Measurements from ENCODE around the gene CFAP157.
A peak's percentile ranks its signal among the peaks of the same experiment; 100 is the strongest.

Gene CFAP157

DNA sequence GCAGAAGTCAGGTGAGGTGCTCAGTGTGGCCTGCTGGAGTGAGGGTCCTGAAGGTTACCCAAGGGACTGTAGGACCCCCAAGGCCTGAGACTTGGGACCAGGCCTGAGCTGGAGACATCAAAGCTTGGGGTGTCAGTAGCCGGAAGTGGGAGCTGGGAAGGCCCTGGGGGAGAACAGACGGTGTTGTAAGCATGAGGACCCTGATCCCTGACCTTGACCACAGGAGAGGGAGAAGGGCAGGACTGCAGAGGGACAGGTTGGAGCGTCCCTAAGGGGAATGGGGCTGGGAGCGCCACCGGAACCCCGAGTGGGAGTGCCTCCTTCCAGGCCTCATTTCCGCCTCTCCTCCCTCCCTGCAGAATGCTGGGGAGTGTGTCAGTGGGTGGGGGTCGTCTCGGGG lies 9.6 kb downstream of the CFAP157 start:
- DNase-seq, result no peak

DNA sequence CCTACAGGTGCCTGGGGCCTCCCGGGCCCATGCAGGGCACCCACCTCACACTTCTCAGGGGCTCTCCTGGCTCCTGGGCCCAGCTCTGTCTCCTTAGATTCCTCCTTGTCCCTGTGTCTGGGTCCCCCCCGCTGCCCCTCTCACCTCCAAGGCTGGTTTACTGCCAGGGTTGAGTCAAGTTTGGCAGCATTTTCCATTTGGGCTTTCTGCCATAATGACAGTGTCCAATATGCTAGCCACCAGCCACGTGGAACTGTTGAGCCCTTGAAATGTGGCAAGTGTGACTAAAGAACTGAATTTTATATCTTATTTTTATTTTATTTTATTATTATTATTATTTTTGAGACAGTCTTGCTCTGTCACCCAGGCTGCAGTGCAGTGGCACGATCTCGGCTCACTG lies 11.0 kb downstream of the CFAP157 start:
- DNase-seq, result no peak

DNA sequence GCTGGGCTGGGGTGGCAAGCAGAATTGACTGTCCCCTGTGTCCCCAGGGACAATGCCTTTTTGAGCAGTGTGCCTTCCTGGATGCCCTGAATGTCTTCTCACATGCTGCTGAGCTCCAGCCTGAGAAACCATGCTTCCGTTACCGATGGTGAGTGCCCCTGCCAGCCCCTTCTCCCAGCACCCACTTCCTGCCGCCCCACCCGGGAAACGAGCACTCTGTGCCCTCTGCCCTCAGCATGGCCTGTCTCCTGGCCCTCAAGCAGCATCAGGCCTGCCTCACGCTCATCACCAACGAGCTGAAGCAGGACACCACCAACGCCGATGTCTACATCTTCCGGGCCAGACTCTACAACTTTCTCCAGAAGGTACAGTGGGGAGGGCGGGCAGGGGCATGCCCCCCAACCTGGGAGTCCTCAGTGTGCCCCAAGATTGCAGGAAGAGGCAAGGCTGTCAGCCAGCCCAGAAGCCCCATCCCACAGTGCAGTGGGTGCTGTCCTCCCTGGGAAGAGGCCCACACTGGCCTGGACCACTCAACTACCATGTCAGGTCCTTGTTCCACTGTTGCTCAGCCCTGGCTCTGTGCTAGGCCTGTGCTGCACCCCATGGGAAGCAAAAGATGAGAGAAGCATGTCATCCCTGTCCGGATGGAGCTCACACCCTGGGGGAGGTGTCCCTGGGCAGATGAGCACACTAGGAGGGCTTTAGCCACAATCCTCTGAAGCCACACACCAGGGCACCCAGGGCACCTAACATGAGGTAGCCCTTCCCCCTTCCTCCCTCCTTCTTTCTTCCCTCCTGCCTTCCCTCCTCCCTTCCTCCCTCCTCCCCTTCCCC lies 13.5 kb downstream of the CFAP157 start:
- DNase-seq, result peak in 1 of 2 donors; percentile 47

DNA sequence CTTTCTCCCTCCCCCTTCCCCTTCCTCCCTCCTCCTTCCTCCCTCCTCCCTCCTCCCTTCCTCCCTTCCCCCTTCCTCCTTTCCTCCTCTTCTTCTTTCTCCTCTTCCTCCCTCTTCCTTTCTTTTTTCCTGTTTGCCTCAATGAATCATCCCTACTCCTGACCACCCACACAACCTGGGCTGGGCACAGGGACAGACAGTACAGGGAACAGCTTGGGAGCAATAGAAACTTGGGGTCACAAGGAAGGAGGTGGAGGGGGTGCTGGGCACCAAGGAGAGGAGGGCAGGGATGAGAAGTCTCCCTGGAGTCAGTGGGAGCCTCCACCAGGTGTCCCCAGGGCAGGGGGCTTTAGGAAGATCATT lies 14.1 kb downstream of the CFAP157 start:
- no peak for DNase-seq

DNA sequence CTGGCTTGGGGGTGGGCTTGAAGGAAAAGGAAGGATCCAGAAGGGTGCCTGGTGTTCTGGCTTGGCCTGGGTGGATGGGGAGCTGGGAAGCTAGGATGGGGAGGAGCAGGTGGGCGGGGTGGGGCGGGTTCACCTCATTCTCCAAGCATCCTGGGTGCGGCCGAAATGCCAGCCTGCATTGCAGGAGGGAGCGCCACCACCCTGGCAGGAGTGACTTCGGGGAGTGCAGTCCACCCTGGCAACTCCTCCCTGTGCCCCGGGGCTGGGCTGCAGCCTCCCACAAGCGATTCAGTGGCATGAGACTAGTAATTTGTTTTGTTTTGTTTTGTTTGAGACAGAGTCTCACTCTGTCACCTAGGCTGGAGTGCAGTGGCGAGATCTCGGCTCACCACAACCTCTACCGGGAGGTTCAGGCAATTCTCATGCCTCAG lies 14.6 kb downstream of the CFAP157 start:
- peak in 1 of 2 donors; percentile 28 for DNase-seq

DNA sequence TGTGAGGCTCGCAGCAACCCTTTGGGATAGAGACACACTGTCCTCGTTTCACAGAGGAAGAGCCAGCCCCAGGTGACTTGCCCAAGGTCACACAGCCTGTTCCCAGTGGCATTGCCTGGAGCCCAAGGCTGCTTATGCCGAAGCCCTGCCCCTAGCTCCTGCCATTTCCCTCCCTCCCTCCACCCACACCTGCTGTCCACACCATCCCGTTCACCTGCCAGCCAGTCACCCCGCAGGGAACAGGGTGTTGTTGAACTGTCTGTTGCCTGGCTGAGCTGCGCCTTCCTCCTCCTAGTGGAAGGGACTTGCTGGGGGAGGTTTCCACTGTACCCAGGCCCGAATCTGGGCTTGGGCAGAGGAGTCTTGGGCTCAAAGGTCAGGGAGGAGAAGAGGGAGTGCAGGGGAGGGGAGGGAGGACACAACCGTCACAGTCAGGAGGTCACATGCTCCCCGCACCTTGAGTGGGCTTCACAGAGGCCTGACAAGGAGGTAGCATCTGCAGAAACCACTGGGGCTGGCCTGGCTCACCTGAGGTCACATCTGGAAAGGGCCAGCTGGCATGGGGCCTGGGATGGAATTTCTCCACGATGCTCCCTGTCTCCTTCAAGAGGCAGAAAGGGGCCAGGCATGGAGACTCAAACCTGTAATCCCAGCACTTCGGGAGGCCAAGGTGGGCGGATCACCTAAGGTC lies 15.4 kb downstream of the CFAP157 start:
- DNase-seq, result no peak

DNA sequence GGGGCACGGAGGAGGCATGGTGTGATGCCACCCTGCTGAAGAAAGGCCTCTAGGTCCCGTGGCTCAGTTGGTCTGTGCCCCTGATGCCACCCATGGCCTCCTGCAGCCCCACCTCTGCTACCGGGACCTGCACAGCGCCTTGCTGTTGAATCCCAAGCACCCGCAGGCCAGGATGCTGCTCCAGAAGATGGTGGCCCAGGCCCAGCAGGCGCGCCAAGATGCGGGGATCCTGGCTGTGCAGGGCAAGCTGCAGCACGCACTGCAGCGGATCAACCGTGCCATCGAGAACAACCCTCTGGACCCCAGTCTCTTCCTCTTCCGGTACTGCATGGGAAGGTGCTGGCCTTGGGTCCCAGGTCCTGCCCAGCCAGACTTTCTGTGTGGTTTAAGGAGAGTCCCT lies 16.2 kb downstream of the CFAP157 start:
- no peak for DNase-seq

DNA sequence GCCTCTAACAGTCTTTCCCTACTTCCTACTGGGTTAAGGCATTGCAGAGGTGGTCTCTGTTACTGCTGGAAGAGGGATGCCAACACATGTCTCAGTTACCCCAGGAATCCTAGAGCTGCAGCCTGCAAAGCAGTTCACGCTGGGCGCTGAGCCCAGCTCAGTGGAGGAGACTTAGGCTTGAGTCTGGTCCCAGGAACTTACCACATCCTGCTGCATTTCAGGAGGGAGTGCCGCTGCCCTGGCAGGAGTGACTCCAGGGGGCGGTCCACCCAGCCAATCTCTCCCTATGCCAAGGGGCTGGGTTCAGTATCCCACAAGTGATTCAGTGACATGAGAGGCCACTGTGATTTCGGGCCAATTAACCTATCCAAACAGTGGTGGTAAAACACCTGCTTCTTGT lies 16.7 kb downstream of the CFAP157 start:
- no peak for DNase-seq

DNA sequence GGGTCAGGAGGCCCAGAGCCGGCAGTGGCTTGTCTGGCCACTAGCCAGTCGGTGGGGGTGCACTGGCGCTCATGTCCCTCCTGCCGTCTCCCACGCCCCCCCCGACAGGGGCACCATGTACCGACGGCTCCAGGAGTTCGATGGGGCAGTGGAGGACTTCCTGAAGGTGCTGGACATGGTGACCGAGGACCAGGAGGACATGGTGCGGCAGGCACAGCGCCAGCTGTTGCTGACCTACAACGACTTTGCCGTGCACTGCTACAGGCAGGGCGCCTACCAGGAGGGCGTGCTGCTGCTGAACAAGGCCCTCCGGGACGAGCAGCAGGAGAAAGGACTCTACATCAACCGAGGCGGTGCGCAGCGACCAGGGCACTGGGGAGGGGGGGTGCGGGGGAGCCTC lies 17.2 kb downstream of the CFAP157 start:
- no peak for DNase-seq

DNA sequence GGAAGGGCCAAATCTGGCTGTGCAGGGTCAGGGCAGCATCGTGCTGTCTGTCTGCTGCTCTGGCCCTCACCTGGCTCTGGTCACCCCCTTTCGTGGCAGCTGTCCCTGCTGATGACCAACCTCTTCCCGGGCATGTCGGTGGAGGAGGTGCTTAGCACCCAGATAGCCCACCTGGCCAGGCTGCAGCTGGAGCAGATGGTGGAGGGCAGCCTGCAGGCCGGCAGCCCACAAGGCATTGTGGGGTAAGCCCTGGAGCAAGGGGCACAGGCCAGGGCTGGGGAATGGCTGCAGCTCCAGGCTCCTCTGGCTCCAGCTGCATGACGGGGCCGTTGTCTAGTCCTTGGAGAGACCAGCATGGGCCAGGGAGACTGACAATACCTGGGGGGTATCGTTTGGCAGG lies 20.1 kb downstream of the CFAP157 start:
- DNase-seq, result no peak

DNA sequence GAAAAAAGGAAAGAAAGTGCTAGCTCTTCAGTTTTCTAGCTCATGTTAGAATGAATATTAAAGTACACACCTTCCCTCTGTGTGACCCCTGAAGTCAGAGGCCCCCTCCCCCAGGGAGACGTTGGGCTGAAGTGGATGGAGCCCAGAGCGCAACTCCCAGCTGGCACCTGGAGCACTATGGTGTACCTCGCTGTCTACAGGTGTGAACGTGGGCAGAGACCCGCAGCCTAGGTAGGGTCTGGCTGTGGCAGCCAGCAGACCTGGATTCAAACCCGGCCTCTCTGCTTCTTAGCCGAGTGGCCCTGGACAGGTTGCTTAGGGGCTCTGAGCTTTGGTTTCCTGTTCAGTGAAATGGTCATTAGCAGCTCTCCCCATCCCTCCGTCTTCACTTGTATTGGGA lies 22.0 kb downstream of the CFAP157 start:
- no peak for DNase-seq

DNA sequence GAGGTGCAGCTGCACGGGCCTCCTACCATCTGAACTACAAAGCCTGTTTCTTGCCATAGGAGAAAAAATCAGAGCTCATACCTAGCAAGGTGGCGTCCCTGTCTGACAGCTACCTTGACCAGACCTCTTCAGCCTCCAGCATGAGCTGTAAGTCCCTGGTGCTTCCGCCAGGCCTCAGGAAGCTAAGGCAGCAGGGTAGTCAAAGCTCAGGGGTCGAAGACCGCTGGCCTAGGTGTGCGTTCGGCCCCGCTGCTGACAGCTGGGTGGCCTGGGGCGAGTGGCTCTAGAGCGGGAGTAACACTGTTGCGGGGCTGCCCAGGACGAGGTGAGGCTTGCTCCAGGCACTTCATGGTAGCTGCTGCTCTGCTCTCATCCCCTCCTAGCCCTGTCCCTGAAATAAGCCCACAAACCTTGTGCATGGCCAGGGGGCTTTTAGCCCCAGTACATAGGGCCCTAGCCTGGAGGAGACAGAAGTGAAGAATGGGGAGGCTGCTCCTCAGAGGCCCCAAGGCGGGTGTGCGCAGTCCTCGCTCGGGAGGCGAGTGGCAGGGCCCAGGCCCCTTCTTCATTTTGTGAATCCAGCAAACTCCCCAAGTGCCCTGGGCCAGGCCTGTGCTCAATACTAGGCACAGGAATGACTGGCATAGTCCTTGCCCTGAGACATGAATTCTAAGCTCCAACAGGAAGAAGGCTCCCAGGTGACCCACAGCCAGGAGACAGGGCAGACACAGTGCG lies 22.9 kb downstream of the CFAP157 start:
- DNase-seq, result no peak

DNA sequence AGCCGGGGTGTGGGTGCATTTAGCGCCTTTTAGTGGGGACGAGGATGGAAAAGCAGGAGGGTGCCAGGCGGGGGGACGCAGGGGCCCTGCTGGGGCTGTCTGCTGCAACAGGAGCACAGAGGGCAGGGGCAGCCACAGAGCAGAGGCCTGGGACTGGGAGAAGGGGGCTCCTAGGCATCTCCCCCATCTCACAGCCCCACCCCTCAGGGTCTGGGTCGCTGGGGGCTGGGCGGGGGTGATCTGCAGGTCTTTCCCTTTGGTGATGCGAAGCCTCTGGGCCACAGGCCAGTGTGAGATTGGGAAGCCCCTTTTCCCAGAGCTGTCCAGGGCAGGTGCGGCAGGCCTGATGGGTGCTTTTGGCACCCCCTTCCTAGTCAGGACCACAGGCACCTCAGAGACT lies 23.5 kb downstream of the CFAP157 start:
- no peak for DNase-seq

DNA sequence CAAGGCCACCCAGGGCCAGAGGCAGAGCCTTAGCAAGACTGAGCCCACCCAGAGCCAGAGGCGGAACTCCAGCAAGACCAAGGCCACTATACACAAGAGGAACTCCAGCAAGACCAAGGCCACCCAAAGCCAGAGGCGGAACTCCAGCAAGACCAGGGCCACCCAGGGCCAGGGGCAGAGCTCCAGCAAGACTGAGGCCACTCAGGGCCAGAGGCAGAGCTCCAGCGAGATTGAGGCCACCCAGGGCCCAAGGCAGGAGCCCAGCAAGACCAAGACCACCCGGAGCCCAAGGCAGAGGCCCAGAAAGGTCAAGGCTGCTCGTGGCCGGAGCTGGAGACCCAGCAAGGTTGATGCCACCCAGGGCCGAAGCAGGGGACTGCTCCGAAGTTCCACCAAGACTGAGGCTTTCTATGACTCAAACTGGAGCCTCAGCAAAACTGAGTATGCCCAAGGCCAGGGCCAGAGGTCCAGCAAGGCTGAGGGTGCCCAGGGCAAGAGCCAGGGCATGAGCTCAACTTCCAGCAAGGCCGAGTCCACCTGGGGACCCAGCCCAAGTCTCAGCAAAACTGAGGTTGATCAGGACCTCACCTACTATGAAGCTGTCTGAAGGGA lies 24.1 kb downstream of the CFAP157 start:
- no peak for DNase-seq

DNA sequence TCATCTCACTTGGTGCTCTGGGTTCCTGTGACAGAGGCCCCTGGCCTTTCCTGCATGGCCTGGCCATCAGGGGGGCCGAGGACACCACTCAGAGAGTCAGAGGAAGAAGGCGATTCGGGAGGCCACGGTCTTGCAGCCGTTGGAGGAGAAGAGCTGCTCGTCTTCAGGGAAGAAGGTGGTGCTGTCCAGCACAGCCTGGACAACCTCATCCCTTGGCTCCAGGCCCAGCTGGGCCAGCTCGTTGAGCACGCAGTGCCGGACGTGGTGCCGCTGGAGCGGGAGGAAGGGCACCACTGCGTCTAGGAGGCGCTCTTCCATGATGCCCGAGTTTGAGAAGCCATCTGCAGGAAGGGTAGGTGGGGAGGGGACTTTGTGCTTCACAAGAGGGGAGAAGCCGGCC lies 25.1 kb downstream of the CFAP157 start:
- no peak for DNase-seq

DNA sequence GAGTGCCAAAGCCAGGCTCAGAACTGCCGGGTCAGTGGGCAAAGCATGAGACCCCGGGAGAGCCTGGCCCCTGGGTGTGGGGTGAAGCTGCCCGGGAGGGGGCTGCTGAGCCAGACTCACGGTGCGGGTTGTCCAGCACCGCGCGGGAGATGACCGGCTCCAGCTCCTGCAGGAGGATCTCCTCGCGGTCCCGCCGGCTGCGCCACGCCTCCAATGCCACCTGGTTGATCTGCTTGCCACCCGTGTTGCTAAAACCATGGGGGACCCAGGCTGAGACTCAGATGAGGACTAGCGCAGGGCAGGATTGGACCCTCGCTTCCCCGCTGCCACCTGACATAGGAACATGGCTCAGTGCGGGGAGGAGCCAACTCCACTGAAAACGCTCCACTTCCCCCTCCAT lies 25.7 kb downstream of the CFAP157 start:
- DNase-seq, result no peak

DNA sequence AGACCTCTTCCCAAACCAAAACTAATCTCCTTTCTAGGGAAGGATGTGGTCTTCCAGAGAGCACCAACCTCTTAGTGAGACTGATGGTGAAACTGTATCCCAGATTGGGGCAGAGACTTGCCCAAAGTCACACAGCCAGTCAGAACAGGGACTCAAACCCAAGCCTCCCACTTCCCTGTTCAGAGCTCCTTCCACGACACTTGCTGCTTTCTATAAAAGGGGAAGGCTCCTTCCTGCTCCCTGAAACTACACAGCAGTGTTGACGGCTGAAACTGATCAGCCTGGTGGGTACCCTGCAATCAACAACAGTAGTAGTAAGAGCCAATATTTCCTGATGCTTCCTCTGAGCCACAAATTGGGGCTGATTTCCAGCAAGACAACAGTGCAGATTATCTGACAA lies 26.8 kb downstream of the CFAP157 start:
- no peak for DNase-seq

DNA sequence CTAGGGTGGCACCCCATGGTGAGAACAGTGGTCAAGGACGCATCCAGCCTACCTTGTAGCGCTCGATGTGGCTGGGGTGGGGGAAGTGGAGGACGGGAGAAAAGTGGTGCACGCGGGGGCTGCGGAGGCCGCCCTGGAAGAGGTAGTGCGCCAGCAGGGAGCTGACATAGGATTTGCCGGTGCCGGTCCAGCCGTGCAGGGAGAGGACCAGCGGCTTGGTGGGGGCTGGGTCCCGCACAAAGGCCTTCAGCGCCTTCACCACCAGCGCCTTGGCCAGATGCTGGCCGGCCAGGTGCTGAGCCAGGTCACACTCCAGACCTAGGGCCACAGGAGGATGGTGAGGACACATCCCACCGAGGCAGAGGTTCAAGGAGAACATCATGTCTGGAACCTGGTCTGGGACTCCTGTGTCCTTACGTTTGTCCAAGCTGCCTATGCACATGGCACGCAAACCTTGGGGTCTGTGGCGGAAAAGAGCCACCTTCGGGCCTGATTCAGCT lies 27.5 kb downstream of the CFAP157 start:
- DNase-seq, result no peak

DNA sequence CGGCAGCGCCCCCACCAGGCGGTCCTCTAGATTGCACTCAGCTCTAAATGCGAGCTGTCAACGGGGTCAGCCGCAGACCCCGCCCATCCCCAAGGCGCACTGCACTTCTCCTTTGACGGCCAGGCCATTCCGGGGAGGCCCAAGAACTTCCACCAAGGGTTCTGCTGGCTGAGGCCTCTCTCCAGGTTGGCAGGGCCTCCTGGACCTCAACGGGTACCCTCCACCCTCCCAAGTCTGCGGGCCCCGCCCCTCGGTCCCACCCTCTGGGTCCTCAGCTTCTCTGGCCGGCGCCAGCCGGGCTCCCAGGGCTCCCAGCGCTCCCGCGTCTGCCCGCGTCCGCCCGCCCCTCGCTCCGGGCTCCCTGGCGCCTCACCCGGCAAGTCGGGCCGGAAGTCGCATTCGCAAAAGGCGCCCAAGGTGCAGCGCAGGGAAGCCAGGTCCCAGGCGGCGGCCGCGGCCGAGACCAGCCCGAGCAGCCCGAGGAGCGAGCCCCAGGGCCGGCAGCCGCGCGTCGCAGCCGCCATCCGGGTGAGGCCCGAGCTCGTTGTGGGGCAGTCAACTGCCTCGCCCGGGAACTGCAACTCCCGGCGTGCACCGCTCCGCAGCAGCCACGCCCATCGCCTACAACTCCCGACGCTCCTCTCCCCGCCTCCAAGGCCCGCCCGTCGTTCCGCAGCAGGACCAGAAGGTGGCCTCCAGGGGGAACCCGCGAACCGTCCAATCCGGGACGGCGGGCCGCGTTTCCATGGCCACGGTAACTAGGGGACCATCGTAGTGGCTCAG lies 28.1 kb downstream of the CFAP157 start, which contains the start of gene TOR2A:
TSS of gene TOR2A (minus strand) at position 548 of the 783 bp plus-strand sequence. CDS start at position 524, 24 bp downstream.
- peak; percentile 98 to 99 for DNase-seq

DNA sequence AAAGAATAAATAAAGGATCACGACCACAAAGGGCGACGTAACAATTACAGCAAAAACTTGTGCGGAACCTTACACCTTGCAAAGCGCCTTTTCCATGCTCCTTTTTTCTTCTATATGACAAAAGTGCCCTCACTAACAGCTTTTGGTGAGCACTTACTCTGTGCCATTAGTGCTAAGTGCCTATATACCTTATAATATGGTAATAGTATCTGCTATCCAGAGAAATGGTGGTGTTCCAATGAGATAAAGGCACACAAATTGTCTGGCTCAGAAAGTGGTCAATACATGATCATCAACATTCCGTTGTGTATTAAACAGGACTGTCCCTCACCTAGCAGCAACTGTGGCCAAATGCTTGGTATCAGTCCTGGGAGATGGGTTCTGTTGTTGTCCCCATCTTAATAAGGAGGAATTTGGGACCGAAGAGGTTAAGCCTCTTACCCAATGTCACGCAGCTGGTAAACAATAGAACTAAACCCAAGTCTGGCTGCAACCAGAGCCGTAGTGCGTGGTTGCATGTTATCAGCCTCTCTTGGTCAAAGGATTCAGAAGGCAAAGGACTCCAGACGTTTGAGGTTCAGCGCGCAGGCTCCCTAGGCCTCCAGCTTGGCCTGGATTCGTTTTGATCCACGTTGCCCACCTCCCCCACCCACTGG lies 28.9 kb downstream of the CFAP157 start:
- DNase-seq, result no peak

DNA sequence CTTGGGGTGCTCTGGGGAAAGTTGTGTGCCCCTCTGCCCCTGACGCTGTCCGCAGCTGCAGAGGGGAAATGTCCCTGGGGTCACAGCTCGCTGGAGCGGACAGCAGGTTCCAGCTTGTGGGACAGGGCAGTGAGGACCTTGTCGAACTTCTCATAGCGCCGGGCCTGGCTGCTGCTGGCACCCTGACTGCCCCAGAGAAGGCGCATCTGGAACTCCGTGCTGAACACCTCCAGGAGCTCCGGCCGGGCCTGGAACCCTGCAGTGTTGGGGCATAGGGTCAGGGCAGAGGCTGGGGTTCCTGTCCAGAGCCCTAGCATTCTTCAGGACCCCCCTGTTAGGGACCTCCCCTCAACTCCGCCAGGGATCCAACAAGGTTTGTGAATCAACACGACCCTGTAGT lies 31.9 kb downstream of the CFAP157 start:
- no peak for DNase-seq

Measured in CD4-positive, alpha-beta T cell treated with Interferon alpha-2 for 1 hour (primary cell).